ENCODE measurements around the gene RALGAPA1. TPM values are rescaled to one million over a fixed set of nuclear protein-coding genes. Genes with fewer than 3 reads are reported as not detected.
"Not testable (repeated sequence)": the region's sequence is repeated elsewhere in the genome, so short reads cannot be mapped to it uniquely, and the experiment has no call there.

RALGAPA1 gene
- total and polyA plus RNA-seq, 2 donors (not counting 1 experiment from before 2014, with no cell fraction given): 17.3 to 94.0 TPM

- no CpG with 5 or more reads among the region's 2 CpGs for WGBS (ENCODE audit: insufficient coverage)
- H3K4me1 ChIP-seq (ENCODE audit: control insufficient read depth in 2 of 2, insufficient read depth in 2 of 2, low read length in 2 of 2); H3K27me3 ChIP-seq (replicated peaks in 1 of 4; ENCODE audit: control extremely low read depth in 1 of 4, control insufficient read depth in 3 of 4, insufficient read depth in 4 of 4, low read length in 3 of 4); H3K4me3 Mint-ChIP-seq; H2AFZ ChIP-seq (ENCODE audit: insufficient read depth, low read depth, low read length, poor library complexity, severe bottlenecking); intact Hi-C loops (cut with micrococcal nuclease); H3K27ac ChIP-seq (ENCODE audit: low read length in 2 of 2); H3K79me2 ChIP-seq (ENCODE audit: control insufficient read depth, insufficient read depth, low read length); H3K27ac Mint-ChIP-seq; ATAC-seq (ENCODE audit: low read depth); POLR2A ChIA-PET; DNase-seq; H3K9ac ChIP-seq (ENCODE audit: low read length); H3K27me3 Mint-ChIP-seq; CTCF ChIA-PET; H3K4me3 ChIP-seq (ENCODE audit: control extremely low read depth in 1 of 5, extremely low read depth in 1 of 5, insufficient read depth in 1 of 5, low read depth in 2 of 5, low read length in 4 of 5); H4K20me1 ChIP-seq (ENCODE audit: control insufficient read depth, insufficient read depth, low read length, poor library complexity, severe bottlenecking); H3K4me2 ChIP-seq (replicated peaks; ENCODE audit: low read depth, low read length, poor library complexity, severe bottlenecking); H3K9me3 ChIP-seq (ENCODE audit: control extremely low read depth in 1 of 3, control insufficient read depth in 2 of 3, insufficient read depth in 1 of 3, low read length in 2 of 3); H3K4me1 Mint-ChIP-seq: not testable (repeated sequence)
- H3K36me3 ChIP-seq (replicated peaks in 1 of 2; ENCODE audit: control extremely low read depth in 1 of 2, control insufficient read depth in 1 of 2, extremely low read depth in 1 of 2, insufficient read depth in 2 of 2, low read length in 1 of 2): peaks cover 6 to 13% of the 10 kb centered on the region in 2 experiments
- peaks cover 14% of the 10 kb centered on the region for H3K9me3 Mint-ChIP-seq (ENCODE audit: insufficient read depth)
Observed at GRCh38 chr14:35841704-35842103, 32.6 kb upstream of the RALGAPA1 start.

GRCh38 chr14:35835208-35835982 lies 26.3 kb upstream of the RALGAPA1 start:
- no peak overlapping the region for H3K27ac Mint-ChIP-seq
- WGBS (ENCODE audit: insufficient coverage): no CpG with 5 or more reads among the region's 5 CpGs
- intact Hi-C loops (cut with micrococcal nuclease): no loop called here
- no peaks in the 10 kb centered on the region for H3K4me1 Mint-ChIP-seq
- ATAC-seq (ENCODE audit: low read depth) (no peak), DNase-seq (no peak)
- no peak overlapping the region for H2AFZ ChIP-seq (ENCODE audit: insufficient read depth, low read depth, low read length, poor library complexity, severe bottlenecking)
- no peak overlapping the region for H3K4me3 ChIP-seq (ENCODE audit: control extremely low read depth in 1 of 5, extremely low read depth in 1 of 5, insufficient read depth in 1 of 5, low read depth in 2 of 5, low read length in 4 of 5)
- H3K9ac ChIP-seq (ENCODE audit: low read length): no peak overlapping the region
- peaks cover 4% of the 10 kb centered on the region for H3K79me2 ChIP-seq (ENCODE audit: control insufficient read depth, insufficient read depth, low read length)
- no peak for TF ChIP-seq CTCF (IDR thresholded peaks at IDR 0.05)
- no peak for TF ChIP-seq EZH2 (IDR thresholded peaks at IDR 0.05; ENCODE audit: borderline replicate concordance, insufficient read depth, low read depth, low read length, poor library complexity, severe bottlenecking)
- CTCF ChIA-PET: interaction anchor here (1.0 to 1.2 kb wide), 4 partner anchors 9 to 694 kb away, joined by 3 to 10 read pairs (median 4); partner anchors contain the start of gene BRMS1L
- no peaks in the 10 kb centered on the region for H3K9me3 ChIP-seq (ENCODE audit: control extremely low read depth in 1 of 3, control insufficient read depth in 2 of 3, insufficient read depth in 1 of 3, low read length in 2 of 3)
- no peaks in the 10 kb centered on the region for H3K27me3 ChIP-seq (replicated peaks in 1 of 4; ENCODE audit: control extremely low read depth in 1 of 4, control insufficient read depth in 3 of 4, insufficient read depth in 4 of 4, low read length in 3 of 4)
- no peak overlapping the region for H3K27ac ChIP-seq (ENCODE audit: low read length in 2 of 2)
- no peaks in the 10 kb centered on the region for H3K4me1 ChIP-seq (ENCODE audit: control insufficient read depth in 2 of 2, insufficient read depth in 2 of 2, low read length in 2 of 2)
- H3K9me3 Mint-ChIP-seq (ENCODE audit: insufficient read depth): peaks cover 4% of the 10 kb centered on the region
- H3K27me3 Mint-ChIP-seq: no peaks in the 10 kb centered on the region
- no peaks in the 10 kb centered on the region for H4K20me1 ChIP-seq (ENCODE audit: control insufficient read depth, insufficient read depth, low read length, poor library complexity, severe bottlenecking)
- H3K4me2 ChIP-seq (replicated peaks; ENCODE audit: low read depth, low read length, poor library complexity, severe bottlenecking): no peak overlapping the region
- H3K4me3 Mint-ChIP-seq: no peak overlapping the region
- H3K36me3 ChIP-seq (replicated peaks in 1 of 2; ENCODE audit: control extremely low read depth in 1 of 2, control insufficient read depth in 1 of 2, extremely low read depth in 1 of 2, insufficient read depth in 2 of 2, low read length in 1 of 2): peaks cover 3 to 4% of the 10 kb centered on the region in 2 experiments
- POLR2A ChIA-PET: no interaction called here
